GM06990 (cell line): Measurements from ENCODE around the gene SDC1.

Source experiments
- DNase-seq: peaks from one replicate; pipeline ENCODE4 v3.0.0-alpha.2; 2011; ENCODE audit not compliant: insufficient read length; ENCODE audit errors: extremely low read depth
- H3K27me3 ChIP-seq: replicated peaks from 2 replicates; pipeline ENCODE4 v1.6.0; 2011; ENCODE audit warnings: low read length; ENCODE audit not compliant: control insufficient read depth, insufficient read depth
- H3K36me3 ChIP-seq: 2 replicates; pipeline ENCODE4 v1.5.1; 2011; ENCODE audit warnings: low read length; ENCODE audit not compliant: control insufficient read depth, insufficient read depth
- H3K4me3 ChIP-seq: replicated peaks from 2 replicates; pipeline ENCODE4 v1.5.1; 2011; ENCODE audit warnings: low read depth, mild to moderate bottlenecking, control low read depth, low read length
- TF ChIP-seq, protein P1 (sequence below): IDR thresholded peaks from 2 replicates; pipeline ENCODE4 v1.5.1; 2011; ENCODE audit warnings: low read length, control low read depth, mild to moderate bottlenecking, inconsistent platforms; ENCODE audit not compliant: insufficient read depth, poor library complexity, severe bottlenecking

The SDC1 gene

DNA sequence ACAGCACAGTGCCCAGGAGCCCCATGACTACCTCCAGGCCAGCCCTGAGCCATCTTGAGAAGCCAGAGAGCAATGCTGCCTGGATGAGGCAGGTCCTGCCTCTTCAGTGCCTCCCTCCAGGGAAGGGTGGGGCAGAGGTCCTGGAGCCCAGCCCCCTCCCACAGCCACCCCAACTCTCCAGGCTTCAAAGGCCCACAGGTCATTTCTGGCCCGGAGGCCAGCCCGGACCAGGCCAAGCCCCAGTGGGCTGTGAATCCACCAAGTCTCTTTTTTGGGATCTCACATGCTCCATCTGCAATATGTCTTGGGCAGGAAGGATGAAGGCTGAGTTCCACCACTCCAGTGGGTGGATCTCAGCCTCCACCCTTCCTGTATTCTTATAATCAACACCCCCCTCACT lies 36.7 kb downstream of the SDC1 start:
- TF ChIP-seq, protein P1, sequence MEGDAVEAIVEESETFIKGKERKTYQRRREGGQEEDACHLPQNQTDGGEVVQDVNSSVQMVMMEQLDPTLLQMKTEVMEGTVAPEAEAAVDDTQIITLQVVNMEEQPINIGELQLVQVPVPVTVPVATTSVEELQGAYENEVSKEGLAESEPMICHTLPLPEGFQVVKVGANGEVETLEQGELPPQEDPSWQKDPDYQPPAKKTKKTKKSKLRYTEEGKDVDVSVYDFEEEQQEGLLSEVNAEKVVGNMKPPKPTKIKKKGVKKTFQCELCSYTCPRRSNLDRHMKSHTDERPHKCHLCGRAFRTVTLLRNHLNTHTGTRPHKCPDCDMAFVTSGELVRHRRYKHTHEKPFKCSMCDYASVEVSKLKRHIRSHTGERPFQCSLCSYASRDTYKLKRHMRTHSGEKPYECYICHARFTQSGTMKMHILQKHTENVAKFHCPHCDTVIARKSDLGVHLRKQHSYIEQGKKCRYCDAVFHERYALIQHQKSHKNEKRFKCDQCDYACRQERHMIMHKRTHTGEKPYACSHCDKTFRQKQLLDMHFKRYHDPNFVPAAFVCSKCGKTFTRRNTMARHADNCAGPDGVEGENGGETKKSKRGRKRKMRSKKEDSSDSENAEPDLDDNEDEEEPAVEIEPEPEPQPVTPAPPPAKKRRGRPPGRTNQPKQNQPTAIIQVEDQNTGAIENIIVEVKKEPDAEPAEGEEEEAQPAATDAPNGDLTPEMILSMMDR = no peak
- no peak for DNase-seq
- no peaks in the 10 kb centered on the region for H3K27me3 ChIP-seq
- no peak overlapping the region for H3K4me3 ChIP-seq
- H3K36me3 ChIP-seq = no peaks in the 10 kb centered on the region

DNA sequence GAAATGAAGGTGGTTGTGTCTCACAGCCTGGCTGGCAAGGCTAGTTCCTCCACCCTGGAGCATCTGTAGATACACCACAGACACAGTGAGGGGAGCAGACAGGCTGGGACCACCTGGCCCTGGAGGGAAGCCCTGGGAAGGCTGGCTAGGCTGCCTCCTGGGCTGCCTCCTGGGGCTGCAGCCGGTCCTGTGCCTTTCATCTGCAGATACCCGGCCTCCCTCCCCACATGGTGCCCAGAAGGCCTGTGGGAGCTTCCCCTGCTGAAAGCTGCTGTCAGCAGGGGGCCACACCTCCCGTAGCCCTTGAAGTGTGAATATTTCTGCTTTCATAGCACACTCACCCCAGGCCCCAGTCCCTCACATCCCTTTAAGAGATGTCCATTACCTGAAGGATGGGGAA lies 37.6 kb downstream of the SDC1 start:
- H3K27me3 ChIP-seq = no peaks in the 10 kb centered on the region
- no peak for DNase-seq
- TF ChIP-seq, protein P1 = peak; percentile 37
- H3K4me3 ChIP-seq = no peak overlapping the region
- H3K36me3 ChIP-seq = no peaks in the 10 kb centered on the region

DNA sequence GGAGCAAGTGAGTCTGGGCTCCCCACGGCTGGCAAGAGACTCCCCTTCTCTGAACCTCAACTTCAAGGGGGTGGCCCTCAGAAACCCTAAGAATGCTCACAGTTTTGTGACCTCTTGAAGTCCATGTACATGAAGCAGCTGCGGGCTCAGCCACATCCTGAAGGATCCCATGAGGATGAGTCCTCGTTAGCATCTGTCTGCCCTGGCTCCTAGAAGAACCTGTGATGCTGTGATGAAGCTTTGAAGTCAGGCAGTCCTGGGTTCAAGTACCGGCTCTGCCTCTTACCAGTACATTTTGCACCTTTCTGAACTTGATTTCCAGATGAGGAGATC lies 38.1 kb downstream of the SDC1 start:
- Histone ChIP-seq H3K4me3 (no peak overlapping the region), H3K36me3 (no peaks in the 10 kb centered on the region), H3K27me3 (no peaks in the 10 kb centered on the region)
- TF ChIP-seq, protein P1 = no peak
- no peak for DNase-seq

DNA sequence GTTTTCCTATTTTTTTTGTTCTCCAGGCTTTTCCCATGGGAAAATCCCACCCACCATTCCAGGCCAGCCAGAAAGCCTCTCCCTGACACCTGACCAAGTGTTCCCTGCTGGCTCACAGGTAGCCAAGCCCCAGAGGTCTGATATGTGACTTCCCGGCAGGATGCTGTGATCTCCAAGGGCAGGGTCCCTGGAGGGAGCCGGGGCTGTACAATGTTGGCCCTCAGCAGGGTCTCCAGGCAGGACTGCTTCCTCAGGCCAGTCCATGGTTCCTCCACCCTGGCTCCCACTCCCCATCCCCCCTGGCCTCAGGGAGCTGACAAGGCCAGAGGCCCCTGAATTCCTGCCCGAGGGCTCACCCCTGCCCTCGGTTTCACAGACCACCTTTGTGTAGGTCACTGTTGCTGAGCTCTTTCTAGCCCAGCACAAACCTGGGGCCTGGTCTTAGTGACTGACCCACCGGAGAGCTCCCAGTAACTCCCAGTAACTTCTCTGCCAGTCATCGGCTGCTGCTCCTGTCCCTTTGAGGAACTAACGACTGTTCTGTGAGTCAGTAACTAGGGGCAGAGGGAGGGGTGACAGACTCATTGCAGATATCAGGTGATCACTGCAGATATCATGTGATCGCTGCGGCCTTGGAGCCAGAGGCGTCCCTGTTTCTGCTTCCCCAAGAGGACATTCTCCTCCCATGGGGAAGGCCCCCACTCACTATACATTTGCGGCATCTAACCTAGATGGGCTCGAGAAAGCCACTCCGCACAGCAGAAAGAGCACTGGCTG lies 38.7 kb downstream of the SDC1 start:
- Histone ChIP-seq H3K4me3 (no peak overlapping the region), H3K27me3 (no peaks in the 10 kb centered on the region), H3K36me3 (no peaks in the 10 kb centered on the region)
- TF ChIP-seq, protein P1 = no peak
- DNase-seq = no peak

DNA sequence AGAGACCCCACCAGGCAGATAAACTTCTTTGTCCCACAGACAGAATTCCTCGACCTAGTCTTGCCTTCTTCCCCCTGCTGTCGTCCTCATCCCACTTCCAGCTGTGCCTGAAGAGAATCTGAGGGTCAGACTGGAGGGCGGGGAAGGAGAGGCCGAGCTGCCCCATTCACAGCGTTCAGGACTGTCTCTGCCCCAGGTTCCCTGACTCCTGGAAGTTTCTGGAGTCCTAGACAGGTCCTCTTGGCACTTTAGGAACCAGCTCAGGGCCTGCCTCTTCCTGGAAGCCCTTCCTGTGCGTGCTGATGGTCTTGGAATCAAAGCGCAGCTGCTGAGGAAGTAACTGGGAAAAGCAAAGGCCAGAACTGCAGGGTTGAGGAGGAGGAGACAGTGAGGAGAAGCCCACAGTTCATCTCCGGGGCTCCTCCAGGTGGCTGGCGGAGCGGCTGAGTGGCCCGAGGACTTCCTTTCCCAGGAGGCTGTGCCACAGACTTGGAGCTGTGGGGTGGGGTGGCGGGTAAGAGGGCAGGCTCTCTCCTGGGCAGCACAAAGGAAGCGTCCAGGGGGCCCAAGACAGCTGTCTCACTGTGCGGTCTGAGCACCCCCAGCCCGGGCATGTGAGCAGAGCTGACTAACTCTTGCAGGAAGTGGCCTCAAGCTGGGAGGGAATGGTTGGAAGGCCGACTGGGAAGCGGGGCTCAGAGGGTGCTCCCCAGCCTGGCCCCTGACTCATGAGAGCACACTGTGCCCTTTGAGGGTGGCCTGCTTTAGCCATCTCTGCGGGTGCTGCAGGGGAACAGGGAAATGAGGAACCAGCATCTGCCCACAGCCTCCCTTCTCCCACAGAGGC lies 39.5 kb downstream of the SDC1 start:
- TF ChIP-seq, protein P1 = no peak
- Histone ChIP-seq H3K4me3 (no peak overlapping the region), H3K27me3 (no peaks in the 10 kb centered on the region), H3K36me3 (no peaks in the 10 kb centered on the region)
- DNase-seq = no peak
